ENCODE measurements around the gene PSMA4.
"Not testable (repeated sequence)": the region's sequence is repeated elsewhere in the genome, so short reads cannot be mapped to it uniquely, and the experiment has no call there.

The PSMA4 gene

DNA sequence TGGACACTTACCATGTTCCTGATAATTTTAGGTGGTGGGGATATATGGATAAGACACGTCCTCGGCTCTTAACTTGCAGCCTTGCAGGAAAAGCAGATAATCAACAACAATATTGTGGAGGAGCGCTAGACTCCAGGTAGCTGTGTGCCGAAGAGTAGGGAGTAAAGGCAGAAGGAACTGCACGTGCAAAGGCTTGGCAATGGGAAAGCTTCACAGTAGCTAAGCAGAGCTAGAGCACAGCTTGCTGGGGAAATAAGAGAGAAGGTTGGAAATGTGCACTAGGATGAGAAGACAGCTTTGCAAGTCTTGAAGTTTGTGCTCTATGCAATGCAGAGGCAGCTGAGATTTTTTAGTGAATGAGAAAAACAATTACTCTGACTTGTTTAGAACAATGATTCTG, 12.4 kb downstream of the PSMA4 start:
- DNase-seq = no peak

DNA sequence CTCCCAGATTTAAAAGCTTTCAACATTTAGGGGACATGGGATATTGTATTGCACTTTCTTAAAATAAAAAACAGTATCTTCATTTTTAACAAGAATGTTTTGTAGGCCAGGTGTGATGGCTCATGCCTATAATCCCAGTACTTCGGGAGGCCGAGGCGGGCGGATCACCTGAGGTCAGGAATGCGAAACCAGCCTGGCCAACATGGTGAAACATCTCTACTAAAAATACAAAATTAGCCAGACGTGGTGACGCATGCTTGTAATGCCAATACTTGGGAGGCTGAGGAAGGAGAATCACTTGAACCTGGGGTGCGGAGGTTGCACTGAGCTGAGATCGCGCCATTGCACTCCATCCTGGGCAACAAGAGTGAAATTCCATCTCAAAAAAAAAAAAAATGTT, 20.0 kb downstream of the PSMA4 start:
- DNase-seq = not testable (repeated sequence)

DNA sequence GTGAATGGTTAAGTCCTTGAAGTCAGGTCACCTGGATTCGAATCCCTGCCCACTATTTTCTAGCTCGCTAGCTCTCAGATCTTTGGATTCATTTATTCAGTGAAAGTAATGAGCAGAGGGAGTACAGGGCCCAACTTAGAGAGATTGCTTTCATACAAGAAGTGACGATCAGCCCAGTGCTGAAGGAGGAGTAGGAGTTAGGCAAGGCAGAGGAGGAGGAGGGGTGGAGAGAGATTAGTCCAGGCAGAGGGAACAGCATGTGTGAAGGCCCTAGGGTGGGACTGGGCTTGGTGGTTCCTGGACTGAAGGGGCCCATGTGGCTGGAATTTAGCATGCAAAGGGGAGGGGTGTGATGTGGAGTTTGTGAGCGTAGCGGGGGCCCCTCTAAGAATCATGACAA, 21.2 kb downstream of the PSMA4 start:
- no peak for DNase-seq

DNA sequence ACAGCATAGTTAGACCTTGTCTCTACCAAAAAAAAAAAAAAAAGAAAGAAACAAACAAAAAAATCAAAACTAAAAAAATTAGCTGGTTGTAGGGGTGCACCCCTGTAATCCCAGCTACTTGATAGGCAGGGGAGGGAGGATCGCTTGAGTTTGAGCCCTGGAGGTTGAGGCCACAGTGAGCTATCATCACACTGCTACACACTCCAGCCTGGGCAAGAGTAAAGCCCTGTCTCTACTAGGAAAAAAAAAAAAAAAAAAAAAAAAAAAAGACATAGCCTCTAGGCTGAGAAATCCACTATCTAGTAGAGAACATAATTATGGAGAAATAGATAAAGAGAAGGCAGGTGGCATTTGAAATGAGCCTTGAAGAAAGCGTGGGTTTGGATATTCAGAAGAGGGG, 22.8 kb downstream of the PSMA4 start:
- no peak for DNase-seq

DNA sequence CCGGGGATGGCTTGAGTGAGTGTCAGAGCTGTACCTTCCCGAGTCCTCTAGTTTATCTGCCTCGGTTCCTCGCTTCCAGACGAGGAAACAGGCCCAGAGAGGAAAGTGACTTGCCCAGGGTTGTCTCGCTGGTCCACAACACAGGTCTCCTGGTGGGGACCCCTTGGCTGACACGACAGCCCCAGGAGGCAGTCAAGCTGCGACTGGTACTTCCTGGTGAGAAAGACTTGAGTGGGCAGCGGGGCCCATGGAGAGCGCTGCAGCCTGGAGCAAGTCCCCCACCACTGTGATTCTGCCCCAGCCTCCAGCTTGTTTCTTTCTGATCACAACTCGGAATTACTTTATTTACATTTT, 24.5 kb downstream of the PSMA4 start:
- no peak for DNase-seq

DNA sequence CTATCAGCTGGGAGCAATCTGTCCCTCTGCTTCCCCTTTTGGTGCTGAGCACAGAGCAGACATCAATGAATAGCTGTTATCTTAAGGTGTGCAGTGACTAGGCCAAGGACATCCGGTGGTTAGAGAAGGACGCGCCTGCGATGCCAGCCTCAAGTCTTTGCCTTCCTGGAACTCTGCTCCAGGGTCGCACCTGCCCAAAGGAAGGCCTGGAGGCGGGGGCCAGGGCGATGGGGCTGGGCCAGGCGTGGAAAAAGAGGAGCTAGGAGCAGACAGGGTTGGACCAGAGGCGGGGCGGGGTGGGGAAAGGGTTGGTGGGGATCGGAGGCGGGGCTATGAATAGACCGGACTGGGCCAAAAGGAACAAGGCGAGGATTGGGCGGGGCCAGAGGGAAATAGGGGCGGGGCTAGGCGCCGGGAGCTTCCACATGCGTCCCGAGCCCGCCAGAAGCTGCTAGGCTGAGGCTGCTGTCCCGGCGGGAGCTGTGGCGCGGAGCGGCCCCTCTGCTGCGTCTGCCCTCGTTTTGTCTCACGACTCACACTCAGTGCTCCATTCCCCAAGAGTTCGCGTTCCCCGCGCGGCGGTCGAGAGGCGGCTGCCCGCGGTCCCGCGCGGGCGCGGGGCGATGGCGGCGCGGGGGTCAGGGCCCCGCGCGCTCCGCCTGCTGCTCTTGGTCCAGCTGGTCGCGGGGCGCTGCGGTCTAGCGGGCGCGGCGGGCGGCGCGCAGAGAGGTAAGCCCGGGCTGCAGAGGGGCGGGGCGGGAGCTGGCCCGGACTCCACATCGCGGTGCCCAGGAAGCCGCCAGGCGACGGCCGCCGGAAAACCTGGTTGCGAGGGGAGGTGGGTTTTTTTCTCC, 25.1 kb downstream of the PSMA4 start, which contains the start of gene CHRNA5:
CHRNA5 (plus strand) TSS at position 424 of the 854 bp plus-strand sequence; CDS start at position 624, 200 bp downstream.
- DNase-seq = peak; percentile 8

DNA sequence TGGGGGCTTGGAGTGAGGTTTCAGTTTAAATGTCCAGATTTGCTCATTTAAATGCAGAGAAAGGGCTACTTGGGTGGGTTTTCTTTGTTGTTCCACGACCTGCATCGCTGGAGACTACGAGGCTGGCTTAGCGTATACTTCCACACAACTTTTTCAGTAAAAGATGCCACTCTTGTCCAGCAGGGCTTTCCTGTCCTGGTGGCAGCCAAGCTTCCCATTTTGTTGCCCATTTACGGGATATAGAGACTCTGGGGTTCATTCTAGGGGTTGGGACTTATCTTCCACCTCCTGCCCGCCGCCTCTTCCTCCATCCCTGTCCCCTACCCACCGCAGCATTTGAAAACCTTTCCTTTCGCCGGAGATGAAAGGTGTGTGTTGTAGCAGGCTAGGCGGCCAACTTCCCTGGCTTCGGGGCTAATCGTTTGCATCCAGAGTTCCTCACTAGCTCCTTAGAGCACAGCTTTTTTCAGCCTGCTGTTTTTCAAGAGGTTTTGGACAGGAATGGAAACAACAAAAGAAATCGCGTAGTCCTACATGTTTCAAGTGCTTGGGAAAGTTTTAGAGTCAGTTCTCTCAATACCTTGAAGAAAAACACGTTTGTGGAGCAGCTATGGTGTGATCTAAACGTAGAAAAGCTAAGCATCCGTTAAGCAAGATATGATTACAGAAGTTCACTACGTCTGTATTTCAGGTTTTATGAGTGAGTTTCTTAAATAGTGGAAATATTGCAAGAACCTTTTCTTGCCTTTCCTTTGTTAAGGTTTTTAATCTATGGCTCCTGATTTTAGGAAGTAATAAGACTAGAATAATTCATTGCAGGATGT, 25.9 kb downstream of the PSMA4 start:
- DNase-seq = no peak

DNA sequence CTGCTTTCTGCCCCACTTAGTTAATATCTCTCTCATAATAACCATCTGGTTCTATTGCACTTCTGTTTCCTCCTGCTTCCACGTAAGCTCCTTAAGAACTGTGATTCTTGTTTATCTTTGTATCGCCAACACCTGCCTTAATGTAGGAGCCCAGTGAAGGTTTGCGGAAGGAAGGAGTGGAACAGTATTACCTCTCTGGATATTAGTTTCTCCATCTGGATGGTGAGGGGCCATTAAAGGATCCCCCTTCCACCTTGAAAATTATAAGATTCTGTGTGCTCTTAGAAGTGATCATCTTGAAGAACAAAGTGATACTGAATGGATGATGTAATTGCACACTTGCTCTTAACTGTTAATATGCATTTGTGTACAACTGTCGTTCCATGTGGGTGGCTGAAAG, 27.3 kb downstream of the PSMA4 start:
- DNase-seq = no peak

DNA sequence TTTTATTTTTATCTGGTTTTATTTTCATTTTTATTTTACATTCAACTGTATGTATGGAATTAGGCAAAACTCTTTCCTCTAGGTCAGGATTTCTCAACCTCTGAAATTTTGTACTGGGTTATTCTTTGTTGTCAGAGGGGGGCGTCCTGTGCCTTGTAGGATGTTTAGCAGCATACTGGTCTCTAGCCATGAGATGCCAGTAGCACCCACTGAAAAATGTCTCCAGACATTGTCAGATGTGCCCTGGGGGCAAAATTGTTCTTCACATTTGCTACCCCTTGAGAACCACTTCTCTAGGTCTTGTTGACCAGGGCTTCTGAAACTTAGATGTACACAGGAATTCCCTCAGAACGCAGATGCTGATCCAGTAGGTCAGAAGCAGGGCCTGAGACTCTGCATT, 30.5 kb downstream of the PSMA4 start:
- DNase-seq = no peak

DNA sequence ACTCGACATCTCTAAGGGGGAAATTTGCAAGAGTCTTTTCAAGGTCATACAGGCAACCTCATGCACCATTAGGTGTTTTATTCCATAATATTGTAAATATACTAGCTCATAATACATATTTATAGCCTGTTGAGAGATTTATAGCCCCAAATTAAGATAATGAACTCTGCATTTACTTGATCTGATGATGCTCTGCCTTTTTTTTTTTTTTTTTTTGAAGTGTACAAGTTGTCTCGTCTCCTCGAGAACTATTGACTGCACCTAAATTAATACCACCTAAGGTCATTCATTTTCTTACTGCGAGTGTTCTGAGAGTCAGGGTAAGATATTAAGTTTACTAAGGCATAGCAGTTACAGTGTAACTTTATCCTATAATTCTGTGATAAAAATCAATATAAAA, 31.1 kb downstream of the PSMA4 start:
- no peak for DNase-seq

DNA sequence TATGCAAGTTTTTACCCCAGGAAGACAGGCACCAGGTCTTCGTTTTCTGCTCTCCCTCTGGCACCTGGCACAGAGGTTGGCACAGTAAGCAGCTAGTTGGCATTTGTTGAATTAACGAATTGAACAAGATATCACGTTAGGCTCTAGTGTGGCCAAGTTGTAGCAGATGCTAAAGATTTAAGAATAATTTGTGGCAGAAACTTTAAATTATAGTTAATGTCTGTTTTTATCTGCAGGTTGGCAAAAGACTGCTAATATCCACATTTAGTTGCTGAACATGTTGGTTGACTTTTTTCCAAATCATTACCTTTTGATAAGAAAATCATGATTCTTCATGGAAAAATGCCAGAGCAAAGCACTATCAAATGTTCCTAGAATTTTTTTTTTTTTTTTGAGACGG, 33.2 kb downstream of the PSMA4 start:
- no peak for DNase-seq

DNA sequence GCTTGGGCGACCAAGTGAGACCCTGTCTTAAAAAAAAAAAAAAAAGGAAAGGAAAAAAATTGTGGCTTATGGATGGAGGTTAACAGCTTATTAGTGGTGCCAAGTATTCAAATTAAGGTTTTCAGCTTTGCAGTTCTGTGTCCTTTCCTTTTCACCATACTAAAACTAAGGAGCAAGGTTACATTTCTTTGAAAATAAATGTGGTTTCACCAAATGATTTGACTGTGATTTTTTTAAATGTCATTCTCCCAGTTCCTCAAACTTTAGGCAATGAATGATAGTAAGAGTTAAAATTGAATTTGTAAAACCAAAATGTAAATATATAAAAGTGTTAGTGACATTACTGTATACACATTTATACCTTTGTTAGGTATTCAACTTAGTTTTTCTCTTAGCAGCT, 34.7 kb downstream of the PSMA4 start:
- no peak for DNase-seq

DNA sequence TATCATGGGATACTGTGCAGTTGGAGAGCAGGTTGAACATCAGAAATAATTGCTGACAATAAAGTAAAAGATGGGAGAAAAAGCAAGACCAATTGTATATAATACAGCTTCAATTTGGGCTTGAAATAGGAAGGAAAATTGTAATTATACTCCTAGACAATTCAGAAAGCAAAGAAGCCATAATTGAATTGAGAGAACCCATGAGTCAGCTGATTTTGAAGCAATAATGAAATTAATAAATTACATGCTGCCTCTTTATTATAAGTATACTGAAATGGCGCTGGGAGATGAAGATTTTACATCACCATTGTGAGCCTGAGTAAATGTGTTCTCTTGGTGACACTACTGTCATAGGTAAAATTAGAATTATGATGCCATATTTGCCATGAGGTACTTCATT, 57.3 kb downstream of the PSMA4 start:
- DNase-seq = no peak

DNA sequence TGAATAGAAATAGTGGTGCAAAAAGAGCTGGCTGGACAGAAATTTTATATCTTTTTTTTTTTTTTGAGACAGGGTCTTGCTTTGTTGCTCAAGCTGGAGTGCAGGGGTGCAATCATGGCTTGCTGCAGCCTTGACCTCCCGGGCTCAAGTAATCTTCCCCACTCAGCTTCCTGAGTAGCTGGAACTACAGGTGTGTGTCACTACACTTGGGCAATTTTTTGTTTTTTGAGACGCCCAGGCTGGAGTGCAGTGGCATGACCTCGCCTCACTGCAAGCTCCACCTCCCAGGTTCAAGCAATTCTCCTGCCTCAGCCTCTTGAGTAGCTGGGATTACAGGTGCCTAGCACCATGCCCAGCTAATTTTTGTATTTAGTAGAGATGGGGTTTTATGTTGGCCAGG, 58.1 kb downstream of the PSMA4 start:
- DNase-seq = no peak

DNA sequence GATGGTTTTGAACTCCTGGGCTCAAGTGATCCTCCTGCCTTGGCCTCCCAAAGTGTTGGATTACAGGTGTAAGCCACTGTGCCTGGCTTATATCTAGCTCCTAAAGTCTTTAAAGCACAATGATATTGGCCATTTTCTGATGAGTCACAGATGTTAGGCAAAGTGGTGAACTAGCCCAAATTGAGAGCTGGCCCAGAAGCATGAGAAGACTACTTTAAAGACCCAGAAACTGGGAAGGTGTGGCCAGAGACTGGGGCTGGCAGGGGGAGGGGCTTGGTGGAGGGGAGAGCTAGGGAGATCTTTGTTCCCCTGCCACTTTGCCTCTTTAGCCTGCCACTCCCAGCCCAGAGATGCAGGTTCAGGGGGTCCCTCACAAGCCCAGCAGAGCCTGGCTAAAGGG, 58.9 kb downstream of the PSMA4 start:
- no peak for DNase-seq
